Measurements from ENCODE around the gene CNOT1.
"Not testable (repeated sequence)": the region's sequence is repeated elsewhere in the genome, so short reads cannot be mapped to it uniquely, and the experiment has no call there.

CNOT1 gene

DNA sequence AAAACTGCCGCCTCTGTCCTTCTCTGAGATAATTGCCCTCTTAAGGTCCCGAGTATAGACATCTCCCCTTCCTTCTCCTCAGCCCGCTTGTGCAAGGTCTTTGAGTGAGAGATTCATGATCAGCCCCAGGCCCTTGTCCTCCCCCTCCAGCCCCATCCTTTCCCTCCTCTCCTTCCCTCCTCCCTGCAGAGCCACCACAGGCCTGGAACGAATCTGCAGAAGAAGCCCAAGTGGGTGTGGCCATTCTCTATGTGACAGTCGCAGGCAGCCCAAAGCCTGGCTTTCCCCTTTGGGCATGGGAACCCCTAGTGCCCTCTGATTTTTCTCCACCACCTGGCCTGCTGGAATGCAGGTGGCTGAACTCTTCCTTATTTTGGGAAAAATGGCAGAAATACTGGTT lies 136.9 kb downstream of the CNOT1 start:
- H3F3A ChIP-seq (ENCODE audit: insufficient read depth, low read length): no peaks in the 10 kb centered on the region
- no peaks in the 10 kb centered on the region for H3K9me2 ChIP-seq (ENCODE audit: low read depth, low read length)
- H3K4me2 ChIP-seq (ENCODE audit: low read length): no peak overlapping the region
- no peak for TF ChIP-seq EZH2 (IDR thresholded peaks at IDR 0.05; ENCODE audit: borderline replicate concordance, low read length)
- TF ChIP-seq, protein P1, sequence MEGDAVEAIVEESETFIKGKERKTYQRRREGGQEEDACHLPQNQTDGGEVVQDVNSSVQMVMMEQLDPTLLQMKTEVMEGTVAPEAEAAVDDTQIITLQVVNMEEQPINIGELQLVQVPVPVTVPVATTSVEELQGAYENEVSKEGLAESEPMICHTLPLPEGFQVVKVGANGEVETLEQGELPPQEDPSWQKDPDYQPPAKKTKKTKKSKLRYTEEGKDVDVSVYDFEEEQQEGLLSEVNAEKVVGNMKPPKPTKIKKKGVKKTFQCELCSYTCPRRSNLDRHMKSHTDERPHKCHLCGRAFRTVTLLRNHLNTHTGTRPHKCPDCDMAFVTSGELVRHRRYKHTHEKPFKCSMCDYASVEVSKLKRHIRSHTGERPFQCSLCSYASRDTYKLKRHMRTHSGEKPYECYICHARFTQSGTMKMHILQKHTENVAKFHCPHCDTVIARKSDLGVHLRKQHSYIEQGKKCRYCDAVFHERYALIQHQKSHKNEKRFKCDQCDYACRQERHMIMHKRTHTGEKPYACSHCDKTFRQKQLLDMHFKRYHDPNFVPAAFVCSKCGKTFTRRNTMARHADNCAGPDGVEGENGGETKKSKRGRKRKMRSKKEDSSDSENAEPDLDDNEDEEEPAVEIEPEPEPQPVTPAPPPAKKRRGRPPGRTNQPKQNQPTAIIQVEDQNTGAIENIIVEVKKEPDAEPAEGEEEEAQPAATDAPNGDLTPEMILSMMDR (IDR thresholded peaks at IDR 0.05; ENCODE audit: low read length): no peak
- H3K9me3 ChIP-seq (ENCODE audit: low read length): no peaks in the 10 kb centered on the region
- H3K9ac ChIP-seq (ENCODE audit: low read length): no peak overlapping the region
- H3K27me3 ChIP-seq (ENCODE audit: insufficient read depth, low read length): no peaks in the 10 kb centered on the region
- no peaks in the 10 kb centered on the region for H4K20me1 ChIP-seq (ENCODE audit: insufficient read depth, low read length)
- peaks cover 2% of the 10 kb centered on the region for H3K4me1 ChIP-seq (ENCODE audit: insufficient read depth, low read length, severe bottlenecking)
- no peaks in the 10 kb centered on the region for H3K36me3 ChIP-seq (ENCODE audit: insufficient read depth, low read length)
- H3K4me3 ChIP-seq (ENCODE audit: low read depth, low read length, poor library complexity, severe bottlenecking): no peak overlapping the region
- no peaks in the 10 kb centered on the region for H3K79me2 ChIP-seq (ENCODE audit: insufficient read depth, low read length)
- no peak overlapping the region for H2AFZ ChIP-seq (ENCODE audit: low read length)
- H3K27ac ChIP-seq (ENCODE audit: low read depth, low read length, poor library complexity, severe bottlenecking): no peak overlapping the region

DNA sequence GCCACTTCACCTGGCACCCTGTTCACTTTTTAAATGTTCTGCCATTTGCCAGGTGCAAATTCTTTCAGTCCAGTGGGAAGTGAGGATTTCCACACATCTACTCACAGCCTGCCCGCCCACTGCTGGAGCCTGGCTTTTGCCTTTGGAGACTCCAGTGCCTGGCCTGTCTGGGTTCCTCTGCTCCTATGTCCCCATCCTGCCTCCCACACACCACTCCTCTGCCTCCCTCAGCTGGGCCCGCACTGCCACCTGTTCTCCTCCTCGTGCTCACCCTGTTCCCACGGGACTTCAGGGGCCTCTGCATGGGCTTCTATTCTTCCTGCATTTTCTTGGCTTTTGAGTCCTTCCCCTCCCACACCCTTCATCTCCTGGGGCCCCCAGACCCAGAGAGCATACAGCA lies 137.6 kb downstream of the CNOT1 start:
- Histone ChIP-seq H3K4me2 (ENCODE audit: low read length) (no peak overlapping the region), H3K9me3 (ENCODE audit: low read length) (no peaks in the 10 kb centered on the region), H4K20me1 (ENCODE audit: insufficient read depth, low read length) (no peaks in the 10 kb centered on the region), H3K9ac (ENCODE audit: low read length) (no peak overlapping the region), H3F3A (ENCODE audit: insufficient read depth, low read length) (no peaks in the 10 kb centered on the region), H2AFZ (ENCODE audit: low read length) (no peak overlapping the region), H3K36me3 (ENCODE audit: insufficient read depth, low read length) (no peaks in the 10 kb centered on the region), H3K27ac (ENCODE audit: low read depth, low read length, poor library complexity, severe bottlenecking) (no peak overlapping the region), H3K27me3 (ENCODE audit: insufficient read depth, low read length) (no peaks in the 10 kb centered on the region), H3K4me3 (ENCODE audit: low read depth, low read length, poor library complexity, severe bottlenecking) (no peak overlapping the region), H3K4me1 (ENCODE audit: insufficient read depth, low read length, severe bottlenecking) (peaks cover 3% of the 10 kb centered on the region), H3K9me2 (ENCODE audit: low read depth, low read length) (no peaks in the 10 kb centered on the region), H3K79me2 (ENCODE audit: insufficient read depth, low read length) (no peaks in the 10 kb centered on the region)
- no peak for TF ChIP-seq EZH2 (IDR thresholded peaks at IDR 0.05; ENCODE audit: borderline replicate concordance, low read length)
- TF ChIP-seq, protein P1 (IDR thresholded peaks at IDR 0.05; ENCODE audit: low read length): no peak

DNA sequence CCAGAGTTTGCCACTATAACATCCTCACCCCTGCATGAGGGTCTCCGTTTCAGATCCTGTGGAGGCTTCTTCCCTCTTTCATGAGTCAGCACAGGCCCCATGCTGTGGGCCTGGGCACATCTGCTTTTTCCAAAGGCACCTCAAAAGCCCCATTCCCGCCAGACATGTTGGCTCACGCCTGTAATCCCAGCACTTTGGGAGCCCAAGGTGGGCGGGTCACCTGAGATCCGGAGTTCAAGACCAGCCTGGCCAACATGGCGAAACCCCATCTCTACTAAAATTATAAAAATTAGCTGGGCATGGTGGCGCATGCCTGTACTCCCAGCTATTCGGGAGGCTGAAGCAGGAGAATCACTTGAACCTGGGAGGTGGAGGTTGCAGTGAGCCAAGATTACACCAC lies 139.1 kb downstream of the CNOT1 start:
- not testable (repeated sequence) for H3K9me2 ChIP-seq (ENCODE audit: low read depth, low read length); H3K27me3 ChIP-seq (ENCODE audit: insufficient read depth, low read length); H3K9ac ChIP-seq (ENCODE audit: low read length); H3K79me2 ChIP-seq (ENCODE audit: insufficient read depth, low read length); H3K9me3 ChIP-seq (ENCODE audit: low read length); H3K36me3 ChIP-seq (ENCODE audit: insufficient read depth, low read length); H3K4me2 ChIP-seq (ENCODE audit: low read length); H4K20me1 ChIP-seq (ENCODE audit: insufficient read depth, low read length); H3F3A ChIP-seq (ENCODE audit: insufficient read depth, low read length); H2AFZ ChIP-seq (ENCODE audit: low read length); H3K4me3 ChIP-seq (ENCODE audit: low read depth, low read length, poor library complexity, severe bottlenecking); H3K27ac ChIP-seq (ENCODE audit: low read depth, low read length, poor library complexity, severe bottlenecking); H3K4me1 ChIP-seq (ENCODE audit: insufficient read depth, low read length, severe bottlenecking)

DNA sequence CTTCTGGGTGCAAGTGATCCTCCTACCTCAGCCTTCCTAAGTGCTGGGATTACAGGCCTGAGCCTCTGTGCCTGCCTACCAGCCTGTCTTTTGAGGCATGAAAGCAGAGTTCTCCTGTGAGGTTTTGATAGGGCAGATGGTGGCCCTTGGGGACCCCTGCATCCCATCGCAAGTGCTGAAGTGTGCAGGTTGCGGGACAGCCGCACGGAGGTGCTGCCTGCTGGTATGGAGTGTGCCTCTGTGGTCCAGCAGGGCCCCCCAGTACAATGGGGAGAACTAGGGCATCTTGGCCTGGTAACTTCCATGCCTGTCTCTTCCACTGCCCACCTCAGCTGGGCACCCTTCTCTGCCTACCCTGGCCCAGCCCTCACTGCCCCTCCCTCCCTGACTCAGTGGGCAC lies 139.6 kb downstream of the CNOT1 start:
- no peaks in the 10 kb centered on the region for H3K9me3 ChIP-seq (ENCODE audit: low read length)
- H3K4me3 ChIP-seq (ENCODE audit: low read depth, low read length, poor library complexity, severe bottlenecking): no peak overlapping the region
- H3K27ac ChIP-seq (ENCODE audit: low read depth, low read length, poor library complexity, severe bottlenecking): no peak overlapping the region
- H3K4me1 ChIP-seq (ENCODE audit: insufficient read depth, low read length, severe bottlenecking): peaks cover 3% of the 10 kb centered on the region
- H3K27me3 ChIP-seq (ENCODE audit: insufficient read depth, low read length): no peaks in the 10 kb centered on the region
- no peaks in the 10 kb centered on the region for H3K79me2 ChIP-seq (ENCODE audit: insufficient read depth, low read length)
- H3K4me2 ChIP-seq (ENCODE audit: low read length): no peak overlapping the region
- H3K9ac ChIP-seq (ENCODE audit: low read length): no peak overlapping the region
- no peaks in the 10 kb centered on the region for H3F3A ChIP-seq (ENCODE audit: insufficient read depth, low read length)
- H3K36me3 ChIP-seq (ENCODE audit: insufficient read depth, low read length): no peaks in the 10 kb centered on the region
- no peaks in the 10 kb centered on the region for H3K9me2 ChIP-seq (ENCODE audit: low read depth, low read length)
- no peak overlapping the region for H2AFZ ChIP-seq (ENCODE audit: low read length)
- H4K20me1 ChIP-seq (ENCODE audit: insufficient read depth, low read length): no peaks in the 10 kb centered on the region
- no peak for TF ChIP-seq EZH2 (IDR thresholded peaks at IDR 0.05; ENCODE audit: borderline replicate concordance, low read length)
- TF ChIP-seq, protein P1 (IDR thresholded peaks at IDR 0.05; ENCODE audit: low read length): no peak

All from OCI-LY1 (cell line).